GOT3 (cell line): ENCODE data around the gene RPS19.
"Not testable (repeated sequence)": the region's sequence is repeated elsewhere in the genome, so short reads cannot be mapped to it uniquely, and the experiment has no call there.

Experiments used
- DNase-seq: peaks from one replicate; lab custom pipeline; 2025; ENCODE audit warnings: mixed read lengths; lab: John Stamatoyannopoulos, UW

Gene RPS19

DNA sequence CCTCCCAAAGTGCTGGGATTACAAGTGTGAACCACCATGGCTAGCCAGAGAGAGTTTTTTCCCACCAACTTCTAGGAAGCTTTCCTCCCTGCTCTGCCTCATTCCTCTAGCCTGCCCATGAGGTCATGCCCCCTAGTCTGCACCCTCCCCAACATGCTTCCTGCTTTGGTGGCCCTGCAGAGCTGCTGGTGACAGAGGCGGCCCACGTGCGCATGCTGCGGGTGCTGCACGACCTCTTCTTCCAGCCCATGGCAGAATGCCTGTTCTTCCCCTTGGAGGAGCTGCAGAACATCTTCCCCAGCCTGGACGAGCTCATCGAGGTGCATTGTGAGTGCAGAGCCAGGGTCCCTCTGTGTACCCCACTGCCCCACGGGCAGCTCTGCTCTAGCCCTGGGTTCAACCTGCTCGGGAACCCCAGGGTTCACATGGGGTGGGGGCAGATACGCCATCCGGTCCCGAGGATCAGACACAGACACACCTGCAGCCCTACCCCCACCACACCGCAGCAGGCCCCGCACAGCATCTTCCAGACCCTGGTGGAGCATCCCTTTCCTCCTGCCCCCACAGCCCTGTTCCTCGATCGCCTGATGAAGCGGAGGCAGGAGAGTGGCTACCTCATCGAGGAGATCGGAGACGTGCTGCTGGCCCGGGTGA lies 41.8 kb downstream of the RPS19 start:
- DNase-seq, result no peak

DNA sequence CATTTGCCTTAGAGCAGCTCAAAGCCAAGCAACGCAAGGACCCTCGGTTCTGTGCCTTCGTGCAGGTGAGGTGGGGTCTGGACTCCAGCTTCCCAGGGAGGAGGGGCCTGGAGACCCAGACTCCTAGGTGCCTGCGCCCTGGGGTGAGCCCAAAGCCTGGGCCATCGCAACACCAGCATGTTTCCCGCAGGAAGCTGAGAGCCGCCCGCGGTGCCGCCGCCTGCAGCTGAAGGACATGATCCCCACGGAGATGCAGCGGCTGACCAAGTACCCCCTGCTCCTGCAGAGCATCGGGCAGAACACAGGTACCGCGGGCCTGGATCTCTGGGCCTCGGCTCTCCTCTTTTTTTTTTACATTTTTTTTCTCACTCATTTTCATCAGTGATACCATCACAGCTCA lies 42.5 kb downstream of the RPS19 start:
- no peak for DNase-seq

DNA sequence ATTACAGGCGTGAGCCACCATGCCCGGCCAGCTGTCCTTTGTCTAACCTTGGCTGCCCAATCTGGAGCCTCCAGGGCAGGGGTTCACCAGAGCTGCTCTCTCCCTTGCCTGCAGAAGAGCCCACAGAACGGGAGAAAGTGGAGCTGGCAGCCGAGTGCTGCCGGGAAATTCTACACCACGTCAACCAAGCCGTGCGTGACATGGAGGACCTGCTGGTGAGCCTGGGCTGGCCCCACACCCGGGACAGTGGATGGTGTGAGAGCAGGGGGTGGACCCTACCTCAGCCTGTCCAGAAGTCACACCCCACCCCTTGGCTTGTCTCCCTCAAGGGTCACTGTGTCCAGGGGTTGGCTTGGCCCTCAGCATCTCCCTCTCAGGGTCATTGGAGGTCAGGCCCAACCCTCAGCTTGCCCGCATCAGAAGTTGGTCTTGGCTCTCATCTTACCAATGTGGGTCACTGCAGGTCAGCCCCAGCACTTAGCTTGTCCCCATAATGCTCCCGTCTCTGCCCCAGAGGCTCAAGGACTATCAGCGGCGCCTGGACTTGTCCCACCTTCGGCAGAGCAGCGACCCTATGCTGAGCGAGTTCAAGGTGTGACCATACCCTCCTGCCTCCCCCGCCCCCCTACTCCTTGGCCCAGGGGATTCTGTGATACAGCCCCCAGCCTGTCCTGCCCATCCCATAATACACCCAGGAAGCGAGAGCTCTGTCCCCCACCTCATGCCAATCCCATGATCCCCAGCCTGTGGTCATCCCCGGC lies 43.3 kb downstream of the RPS19 start:
- no peak for DNase-seq

DNA sequence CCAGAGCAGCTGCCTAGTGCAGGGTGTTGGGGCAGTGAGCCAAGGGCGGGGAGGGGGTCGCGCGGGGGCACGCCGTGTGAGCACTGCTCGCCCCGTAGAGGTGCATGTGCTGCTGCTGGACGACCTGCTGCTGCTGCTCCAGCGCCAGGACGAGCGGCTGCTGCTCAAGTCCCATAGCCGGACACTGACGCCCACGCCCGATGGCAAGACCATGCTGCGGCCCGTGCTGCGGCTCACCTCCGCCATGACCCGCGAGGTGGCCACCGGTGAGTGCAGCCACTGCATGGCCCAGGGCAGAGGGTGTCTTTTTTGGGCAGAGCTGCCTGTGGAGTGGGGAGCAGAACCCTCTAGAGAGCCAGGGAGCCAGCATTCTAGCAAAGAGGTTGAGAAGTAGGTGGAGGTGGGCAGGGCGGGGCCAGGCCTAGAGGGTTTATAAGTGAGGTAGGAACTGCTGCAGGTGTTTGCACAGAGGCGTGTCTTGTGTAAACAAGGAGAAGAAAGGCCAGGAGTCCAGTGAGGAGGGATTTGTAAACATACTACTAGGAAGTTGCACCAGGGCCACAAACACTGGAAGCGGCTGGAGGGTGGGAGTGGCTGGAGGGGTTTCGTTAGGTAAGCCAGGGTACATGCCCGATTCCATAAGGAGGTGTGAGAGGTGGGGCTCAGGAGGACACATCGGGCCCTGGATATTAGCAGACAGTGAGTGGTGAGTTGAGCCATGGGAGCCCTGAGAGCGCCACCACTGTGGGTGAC lies 44.2 kb downstream of the RPS19 start:
- no peak for DNase-seq

DNA sequence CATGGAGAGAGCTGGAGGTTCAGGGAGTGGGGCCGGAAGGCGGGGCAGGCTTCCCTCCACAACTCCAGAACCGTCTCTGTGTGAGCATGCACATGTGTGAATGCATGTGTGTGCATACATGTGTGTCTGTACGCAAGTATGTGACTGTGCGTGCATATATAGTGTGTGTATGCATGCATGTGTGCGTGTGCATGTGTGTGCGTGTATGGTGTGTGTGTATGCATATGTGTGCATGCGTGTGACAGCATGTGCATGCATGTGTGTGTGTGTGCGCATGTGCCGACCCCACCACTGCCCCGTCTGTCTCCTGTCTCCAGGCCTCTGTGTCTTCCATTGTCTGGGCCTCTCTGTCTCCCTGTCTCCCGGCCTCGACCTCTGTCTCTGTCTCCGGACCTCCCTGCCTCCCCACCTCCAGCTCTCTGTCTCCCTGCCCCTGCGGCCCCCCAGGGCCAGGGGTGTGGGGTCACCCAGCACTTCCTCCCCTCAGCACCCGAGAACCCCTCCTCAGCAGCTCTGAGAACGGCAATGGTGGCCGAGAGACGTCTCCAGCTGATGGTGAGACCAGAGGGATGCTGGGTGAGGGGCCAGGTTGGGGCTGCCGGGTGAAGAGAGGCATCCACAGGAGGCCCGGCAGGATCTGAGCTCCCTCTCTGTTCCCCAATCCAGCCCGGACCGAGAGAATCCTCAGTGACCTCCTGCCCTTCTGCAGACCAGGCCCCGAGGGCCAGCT lies 45.4 kb downstream of the RPS19 start:
- DNase-seq, result no peak

DNA sequence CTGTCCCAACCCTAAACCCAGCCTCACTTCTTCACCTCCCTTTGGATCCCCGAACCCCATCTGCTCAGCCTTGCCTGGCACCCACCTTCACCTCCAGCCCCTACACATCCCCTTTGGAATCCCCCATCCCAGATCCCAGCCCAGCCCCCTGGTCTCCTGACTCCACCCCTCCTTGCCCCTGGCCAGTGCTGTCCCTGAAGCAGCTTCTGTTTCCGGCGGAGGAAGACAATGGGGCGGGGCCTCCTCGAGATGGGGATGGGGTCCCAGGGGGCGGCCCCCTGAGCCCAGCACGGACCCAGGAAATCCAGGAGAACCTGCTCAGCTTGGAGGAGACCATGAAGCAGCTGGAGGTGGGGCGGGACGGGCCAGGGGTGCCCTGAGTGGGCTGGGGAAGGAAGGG lies 46.2 kb downstream of the RPS19 start:
- no peak for DNase-seq

DNA sequence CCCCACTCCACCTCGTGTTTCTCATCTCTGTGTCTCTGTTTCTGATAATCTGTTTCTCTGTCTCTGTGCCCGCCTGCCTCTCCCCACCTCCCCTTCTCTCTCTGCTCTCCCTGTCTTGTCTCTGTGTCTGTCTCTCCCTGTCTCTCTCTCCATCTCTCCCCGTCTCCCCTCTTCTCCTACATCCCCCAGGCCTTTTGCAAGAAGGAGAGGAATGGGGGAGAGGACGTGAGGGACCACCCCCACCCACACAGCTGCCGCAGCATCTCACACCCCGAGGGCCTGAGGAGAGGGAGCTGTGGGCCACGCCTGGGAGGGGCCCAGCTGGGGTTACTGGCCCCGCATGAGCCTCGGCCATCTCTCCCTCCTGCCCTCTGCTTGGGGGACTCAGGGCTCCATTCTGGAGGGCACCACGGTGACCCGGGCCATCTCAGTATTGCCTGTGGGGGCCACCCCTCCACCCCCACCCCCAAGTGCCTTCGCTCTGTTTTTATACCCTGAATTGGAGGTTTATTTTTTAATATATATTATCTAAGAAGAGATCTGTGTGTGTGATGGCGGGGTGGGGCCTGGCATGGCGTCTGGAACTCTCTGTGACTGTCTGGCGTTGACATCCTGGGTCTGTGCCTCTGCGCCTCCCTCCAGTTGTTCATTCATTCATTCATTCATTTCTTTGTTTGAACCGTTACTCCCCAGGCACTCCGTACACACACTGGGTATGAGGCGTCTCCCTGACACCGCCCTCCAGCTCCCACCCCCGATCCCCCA lies 47.0 kb downstream of the RPS19 start:
- no peak for DNase-seq

DNA sequence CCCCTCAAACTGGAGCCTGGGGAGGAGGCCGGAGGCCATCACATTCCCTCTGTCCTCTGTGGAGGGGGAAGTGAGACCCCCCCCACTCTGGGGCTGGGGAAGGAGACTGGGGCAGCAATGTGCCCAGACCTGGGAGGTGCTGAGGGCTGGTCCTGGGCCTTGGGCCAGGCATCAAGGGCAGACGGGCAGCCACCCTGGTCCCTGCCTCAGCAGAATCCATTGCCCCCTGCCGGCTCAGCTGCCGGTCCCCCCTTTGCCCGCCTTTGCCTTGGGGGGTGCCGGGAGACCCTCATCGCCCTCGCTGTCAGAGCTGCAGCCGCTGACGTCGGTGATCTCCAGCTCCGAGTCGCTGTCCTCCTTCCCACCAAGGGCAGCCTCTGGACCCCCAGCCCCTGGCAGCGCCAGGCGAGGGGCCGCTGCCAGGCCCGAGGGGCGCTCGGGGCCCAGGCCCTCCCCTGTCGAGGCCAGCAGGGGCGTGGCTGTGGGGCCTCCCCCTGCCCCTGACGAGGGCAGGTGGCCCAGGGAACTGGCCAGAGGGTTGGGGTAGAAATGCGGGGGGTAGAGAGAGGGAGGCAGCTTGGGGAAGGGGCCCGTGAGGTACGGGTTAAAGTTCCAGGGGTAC lies 48.0 kb downstream of the RPS19 start:
- DNase-seq, result no peak

DNA sequence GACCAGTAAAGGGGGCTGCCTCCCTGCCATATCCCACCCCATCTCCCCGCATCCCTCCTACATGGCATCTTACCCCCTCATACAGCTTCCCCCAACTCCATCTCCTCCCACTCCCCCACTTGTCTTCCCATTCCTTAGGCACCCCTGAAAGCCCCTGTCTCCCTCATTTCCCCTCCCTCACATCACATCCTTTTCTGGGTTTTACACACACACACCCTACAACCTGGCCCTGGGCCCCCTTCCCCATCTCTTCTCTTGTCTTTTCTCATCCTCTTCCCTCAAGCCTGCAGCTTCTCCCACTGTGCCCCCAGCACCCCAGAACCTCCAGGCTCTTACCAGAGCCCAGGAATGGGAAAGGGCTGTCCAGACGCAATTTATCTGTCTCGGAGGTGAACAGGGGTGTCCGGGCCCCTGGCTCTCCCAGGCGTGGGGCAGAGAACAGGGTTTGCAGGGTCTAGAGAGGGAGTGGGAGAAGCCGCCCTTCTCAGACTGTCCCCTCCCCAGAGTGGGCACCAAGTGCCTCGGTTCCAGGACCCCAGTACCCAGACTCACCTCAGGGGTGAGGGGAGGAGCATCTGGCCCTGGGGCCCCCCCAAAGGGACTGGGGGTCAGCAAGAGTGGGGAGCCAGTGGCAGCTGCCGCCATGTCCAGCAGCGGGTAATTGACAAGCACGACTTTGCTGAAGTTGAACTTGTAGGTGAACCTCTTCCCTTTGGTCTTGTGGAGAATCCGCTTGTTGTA lies 48.8 kb downstream of the RPS19 start:
- DNase-seq, result no peak

DNA sequence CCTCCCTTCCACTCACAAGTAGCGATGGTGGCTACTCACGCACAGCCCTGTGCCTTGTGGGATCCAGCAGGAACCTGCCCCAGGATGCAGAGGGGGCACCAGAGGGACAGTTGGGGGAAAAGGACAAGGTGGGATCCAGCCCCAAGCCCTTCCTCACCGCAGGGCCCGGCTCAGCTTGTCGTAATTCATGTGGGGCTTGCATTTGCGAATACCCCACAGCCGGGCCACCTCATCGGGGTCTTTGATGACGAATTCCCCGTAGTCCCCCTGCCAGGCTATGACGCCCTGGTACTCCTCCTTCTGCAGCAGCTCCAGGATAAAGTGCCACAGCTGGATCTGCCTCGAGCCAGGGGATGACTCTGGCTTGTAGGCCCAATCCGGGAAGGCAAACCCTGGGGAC lies 49.7 kb downstream of the RPS19 start:
- DNase-seq, result no peak

DNA sequence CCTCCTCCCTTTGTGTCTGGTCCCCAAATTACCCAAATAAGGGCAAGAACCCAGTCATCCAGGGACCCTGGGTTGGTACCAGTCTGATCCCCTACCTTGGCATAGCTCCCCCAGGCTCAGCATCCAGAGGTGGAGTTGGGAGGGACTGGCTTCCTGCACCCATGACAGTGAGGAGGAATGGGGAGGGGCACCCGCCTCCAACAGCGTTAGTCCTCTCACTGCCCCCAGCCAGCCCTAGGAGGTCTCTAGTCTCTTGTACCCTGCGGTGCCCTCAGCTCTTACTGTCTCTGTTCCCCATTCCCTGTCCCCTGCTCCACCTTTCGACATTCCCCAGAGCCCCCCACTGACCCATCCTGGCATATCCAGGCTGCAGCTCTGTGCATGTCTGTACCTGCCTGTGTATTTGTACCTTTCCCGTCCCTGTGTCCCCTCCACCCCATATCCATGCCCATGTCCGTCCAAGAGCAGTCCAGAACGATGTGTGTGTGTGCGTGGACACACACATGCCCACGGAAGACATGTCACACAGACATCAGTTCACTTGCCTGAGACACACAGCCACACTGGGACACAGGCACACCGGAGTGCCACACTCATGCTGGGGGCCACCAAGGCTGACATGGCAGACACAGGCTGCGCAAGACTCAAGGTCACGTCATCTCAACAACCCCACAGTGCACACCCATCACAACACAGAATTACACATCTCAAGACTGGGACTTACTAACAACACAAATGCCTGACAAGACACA lies 50.4 kb downstream of the RPS19 start:
- DNase-seq, result no peak

DNA sequence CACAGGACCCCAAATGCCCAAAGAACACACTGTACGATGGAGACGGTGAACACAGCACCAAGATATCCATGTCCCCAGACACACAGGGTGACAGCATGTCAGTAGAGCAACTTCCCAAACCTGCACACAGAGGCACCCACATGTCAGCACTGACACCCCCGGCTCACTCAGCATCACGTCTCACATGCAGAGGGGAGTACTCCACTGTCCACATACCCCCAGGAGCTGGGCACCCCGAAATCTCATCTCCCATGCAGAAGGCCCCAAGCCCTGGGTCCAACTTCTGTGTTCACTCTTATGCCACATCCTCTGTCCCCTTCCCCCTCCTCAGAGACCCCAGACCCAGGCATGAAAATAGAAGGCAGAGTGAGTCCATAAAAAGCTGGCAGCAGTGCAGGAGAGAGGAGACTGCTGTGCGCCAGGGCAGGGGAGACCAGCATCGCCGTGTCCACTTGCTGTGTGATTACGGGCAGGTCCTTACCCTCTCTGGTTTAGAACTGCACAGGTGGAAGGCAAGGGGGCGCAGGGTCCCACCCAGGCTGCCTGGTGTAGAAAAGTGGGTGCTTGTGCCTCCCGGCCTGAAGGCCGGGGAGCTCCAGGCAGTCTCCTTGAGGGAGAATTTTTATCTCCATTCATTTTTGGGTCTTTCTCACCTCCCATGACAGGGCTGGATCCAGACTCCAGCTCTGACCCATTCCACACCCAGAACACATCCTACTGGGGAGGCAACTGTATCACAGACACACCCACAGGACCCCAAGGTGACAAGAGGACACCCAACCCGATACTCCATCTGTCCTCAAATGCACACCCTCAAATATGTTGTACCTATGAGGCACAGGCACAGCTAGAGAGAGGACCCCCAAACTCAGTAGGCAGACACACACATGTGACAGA lies 51.2 kb downstream of the RPS19 start:
- no peak for DNase-seq

DNA sequence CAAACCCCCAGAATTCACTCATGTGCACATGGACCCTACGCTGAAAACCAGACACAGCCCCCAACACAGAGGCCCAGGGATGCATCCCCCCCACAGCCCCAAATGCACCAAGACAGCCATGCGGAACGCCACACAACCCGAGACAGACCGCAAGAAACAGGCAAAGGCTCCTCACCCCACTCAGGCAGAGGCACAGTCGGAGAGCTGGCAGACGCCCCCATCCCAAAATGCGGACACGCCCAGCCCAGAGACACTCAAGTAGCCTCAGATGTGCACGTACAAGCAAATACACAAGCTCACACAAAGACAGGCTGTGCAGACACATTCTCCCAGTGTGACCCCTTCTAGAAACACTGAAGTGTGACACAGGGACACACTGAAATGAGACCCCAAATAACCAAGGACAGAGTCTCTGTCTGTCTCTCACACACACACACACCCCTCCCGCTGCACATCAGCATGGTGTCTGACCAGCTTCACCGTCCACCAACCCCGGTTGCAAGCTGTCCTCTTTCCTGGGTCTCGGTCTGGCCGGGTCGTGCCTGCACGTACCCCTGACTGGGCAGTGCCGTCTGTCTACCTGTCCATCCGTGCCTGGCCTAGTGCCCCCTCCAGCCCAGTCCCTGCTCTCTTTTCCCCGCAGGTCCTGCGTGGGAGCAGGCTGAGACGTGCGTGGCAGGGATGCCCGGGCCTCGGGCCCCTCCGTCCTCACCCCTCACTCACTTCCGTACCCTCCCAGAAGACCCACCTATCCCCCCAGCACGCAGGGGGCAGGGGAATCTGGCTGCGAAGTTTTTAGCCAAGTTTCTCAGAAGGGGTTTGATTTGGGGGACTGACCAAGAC lies 52.1 kb downstream of the RPS19 start:
- DNase-seq, result no peak

DNA sequence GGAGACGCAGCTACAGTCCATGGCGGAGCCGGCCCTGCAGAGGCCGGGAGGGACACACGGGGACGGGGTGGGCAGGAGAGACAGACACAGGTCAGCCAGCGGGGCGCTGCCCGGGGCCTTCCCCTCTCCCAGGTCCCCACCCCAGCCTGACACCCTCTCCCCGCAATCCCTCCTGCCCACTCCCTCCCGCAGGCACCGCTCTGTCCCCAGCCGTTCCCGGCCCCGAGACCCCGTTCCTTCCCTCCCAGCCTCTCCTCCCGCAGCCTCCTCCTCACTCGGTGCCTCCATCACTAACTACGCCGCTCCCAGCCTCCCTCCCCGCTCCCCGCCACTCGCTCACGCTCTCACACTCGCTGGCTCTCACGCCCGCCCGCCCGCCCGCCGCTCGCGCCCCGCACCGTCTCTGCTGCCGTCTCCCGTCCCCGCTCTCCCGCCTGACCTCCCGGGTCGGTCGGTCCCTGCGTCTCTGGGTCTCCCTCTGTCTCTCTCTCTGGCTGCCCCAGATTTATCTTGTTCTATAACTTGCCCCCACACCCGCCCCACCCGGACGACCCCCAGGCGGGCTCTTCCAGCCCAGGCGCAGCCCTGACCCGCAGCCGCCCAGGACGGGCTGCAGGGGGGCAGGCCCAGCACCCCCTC lies 53.0 kb downstream of the RPS19 start:
- DNase-seq, result no peak

DNA sequence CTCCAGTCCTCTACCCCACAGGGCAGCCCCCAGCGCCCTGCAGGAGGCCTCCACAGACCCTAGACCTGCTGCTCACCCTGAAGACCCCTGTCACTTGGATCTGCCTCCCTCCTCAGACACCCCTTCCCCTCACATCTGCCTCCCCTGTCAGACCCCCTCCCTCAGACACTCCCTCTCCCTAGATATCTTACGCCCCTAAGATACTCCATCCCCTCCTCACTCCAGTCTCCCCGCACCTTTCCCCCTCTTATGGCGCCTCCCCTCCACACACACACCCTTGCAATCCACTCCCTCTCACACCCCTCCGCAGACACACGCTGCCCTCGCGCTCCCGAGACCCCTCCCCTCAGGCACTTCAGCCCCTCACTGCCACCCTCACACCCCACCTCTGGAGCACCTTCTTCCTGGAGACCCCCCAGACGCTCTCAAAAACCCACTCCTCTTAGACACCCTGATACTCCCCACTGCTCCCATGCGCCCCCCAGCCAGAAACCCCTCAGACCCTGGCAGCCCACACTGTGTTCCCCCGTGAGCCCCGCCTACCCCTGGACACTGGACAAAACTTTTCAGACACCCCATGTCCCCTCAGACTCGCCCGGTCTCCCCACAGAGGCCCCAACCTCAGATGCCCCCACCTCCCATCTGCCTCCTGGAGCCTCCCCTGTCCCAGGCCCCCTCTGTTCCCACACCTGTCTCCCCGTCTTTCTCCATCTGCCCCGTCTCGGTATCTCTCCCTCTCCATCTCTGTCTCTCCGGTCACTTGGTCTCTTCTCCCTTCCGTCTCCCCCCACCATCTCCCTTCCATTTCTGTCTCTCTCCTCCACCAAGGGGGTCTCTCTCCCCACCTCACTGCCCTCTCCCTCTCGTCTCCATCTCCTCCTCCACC lies 53.7 kb downstream of the RPS19 start:
- DNase-seq, result no peak

DNA sequence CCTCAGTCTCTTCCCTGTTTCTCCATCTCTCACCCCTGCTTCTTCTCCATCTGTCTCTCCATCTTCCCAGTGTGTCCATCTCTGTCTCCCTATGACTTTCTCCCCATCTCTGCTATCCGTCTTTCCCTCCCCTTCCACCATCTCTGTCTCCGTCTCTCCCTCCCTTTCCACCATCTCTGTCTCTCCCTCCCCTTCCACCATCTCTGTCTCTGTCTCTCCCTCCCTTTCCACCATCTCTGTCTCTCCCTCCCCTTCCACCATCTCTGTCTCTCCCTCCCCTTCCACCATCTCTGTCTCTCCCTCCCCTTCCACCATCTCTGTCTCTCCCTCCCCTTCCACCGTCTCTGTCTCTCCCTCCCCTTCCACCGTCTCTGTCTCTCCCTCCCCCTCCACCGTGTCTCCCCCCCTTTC lies 54.4 kb downstream of the RPS19 start:
- DNase-seq, result not testable (repeated sequence)
